Smooth muscle cell of the pulmonary artery (primary cell): Measurements from ENCODE around the gene PAX1. TPM values are rescaled to one million over a fixed set of nuclear protein-coding genes. Genes with fewer than 3 reads are reported as not detected.

Source experiments
- total RNA-seq: library from RNA; depleted of rRNA; stranded (reverse); fragments of >200 nt; gene quantifications from 2 replicates; pipeline ENCODE4 v1.2.3, GENCODE V29; 2014

PAX1 gene
- not detected in 2 replicates for total RNA-seq

GRCh38 chr20:21705575-21706260 lies at the start of gene PAX1:
TSS of gene PAX1 (plus strand) at chr20:21705664. CDS start at chr20:21705713, 49 bp downstream.

Other genes starting within 250 kb of the PAX1 start
- gene NKX2-2, start 191.6 kb upstream of the PAX1 start, total RNA-seq = not detected in 2 replicates